DMS 273 treated with DMSO at 0.1 percent for 48 hours (cell line): ENCODE data around the gene LEO1.

Source experiments
- DNase-seq: peaks from one replicate; lab custom pipeline; 2025; lab: John Stamatoyannopoulos, UW

LEO1 gene

DNA sequence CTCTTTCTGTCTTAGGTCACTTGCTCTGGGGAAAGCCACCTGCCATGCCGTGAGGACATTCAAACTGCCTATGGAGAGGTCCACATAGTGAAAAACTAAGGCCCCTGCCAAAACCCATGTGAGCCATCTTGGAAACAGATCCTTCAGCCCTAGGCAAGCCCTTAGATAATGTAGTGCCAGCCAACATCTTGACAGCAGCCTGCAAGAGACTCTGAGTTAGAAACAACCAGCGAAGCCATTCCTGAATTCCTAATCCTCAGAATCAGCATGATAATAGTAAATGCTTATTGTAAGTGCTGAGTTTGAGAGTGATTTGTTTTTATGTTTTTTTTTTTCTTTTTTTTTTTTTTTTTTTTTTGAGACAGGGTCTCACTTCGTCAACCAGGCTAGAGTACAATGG is 40.6 kb downstream of the LEO1 start:
- DNase-seq: no peak

DNA sequence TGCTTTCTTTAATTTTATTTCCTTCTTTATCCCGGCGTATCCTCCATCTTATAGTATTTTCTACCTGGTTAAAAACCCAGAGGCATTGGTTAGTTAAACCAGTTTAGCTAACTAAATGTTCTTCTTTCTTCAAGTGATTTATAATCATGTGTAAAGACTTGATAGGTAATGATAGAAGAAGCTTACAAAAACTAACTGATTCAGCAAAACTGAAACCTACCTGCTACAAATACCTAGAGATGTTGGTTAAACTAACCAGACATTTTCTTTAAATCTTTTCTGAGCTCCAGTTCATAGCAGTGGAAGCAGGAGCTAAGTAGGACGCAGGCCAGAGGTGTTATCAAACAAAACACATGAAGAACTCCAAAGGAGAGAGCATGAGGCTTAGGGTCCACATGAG is 44.8 kb downstream of the LEO1 start:
- no peak for DNase-seq

DNA sequence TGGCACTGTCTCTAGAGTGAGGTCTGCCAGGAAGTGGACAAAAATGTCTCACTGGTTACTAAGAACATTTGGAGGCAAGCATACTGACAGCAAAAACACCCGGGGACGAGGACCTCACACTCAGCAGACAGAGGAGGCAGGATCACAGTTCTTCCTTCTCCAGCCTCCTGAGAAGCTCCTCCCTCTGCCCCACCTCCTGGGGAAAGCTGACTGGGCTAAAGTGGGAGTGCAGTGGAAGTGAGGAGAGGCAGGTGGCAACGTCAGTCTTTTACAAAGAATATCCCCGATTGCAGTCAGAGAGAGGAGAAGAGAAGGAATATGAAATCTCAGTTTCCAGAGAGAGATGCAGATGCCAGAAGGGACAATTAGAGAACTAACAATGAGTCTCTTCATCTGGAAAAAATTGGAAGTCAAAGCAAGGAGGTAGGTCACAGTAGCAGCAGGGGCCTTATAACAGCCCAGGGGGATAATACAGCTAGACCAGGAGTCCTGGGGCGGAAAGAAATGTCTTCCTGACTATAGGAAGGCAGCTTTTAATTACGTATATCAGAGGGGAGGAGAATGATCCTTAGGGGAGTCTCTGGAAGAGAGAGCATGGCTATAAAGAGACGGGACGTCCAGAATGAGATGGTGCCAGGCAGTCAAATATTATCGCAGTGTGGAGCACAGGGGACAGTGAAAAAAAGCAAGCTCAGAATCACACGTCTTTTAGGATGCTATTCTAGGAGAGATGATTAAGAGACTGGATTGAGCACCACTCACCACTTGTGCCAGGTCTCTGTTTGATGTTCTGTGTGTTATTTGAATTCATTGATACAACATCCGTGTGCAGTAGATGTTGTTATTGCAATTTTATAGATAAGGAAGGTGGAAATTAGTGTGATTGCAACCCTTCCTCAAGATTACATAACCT is 47.2 kb downstream of the LEO1 start:
- no peak for DNase-seq

DNA sequence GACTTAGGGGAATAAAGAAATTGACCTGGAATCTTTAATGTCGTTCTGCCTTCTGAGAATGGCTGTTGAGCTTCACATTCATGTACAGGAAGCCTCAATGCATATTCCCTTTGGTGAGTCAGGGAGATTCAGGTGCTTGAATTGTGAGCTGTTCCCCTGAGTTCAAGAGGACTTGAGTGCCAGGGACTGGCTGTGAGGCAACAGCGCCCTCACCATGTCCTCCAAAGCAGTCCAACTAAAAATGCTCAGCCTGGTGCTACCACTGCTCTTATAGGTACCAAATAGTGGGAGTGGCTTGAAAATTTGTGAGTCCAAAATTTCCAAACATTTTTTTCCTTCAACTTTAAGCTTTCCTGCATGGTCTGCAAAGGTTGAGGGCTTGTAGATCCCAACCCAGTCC is 54.1 kb downstream of the LEO1 start:
- peak; percentile 6 for DNase-seq

DNA sequence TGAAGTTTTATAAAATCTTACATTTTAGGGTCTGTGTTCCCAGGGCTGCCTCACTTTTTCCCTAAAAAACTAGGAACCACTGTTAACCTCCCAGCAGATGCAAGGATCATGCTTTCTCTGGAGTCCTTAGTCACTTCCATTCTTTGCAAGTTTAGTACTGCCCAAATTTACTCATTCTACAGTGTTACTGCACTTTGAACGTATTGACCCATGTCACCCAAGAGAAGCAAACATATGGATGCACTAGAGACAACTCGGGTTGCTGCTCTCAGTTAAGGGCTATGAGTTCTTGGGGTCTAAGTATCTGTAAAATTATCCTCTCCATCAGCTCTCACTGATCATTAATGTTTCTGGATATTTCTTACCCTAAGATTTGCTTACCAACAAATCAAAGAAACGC is 59.0 kb downstream of the LEO1 start:
- DNase-seq: no peak

DNA sequence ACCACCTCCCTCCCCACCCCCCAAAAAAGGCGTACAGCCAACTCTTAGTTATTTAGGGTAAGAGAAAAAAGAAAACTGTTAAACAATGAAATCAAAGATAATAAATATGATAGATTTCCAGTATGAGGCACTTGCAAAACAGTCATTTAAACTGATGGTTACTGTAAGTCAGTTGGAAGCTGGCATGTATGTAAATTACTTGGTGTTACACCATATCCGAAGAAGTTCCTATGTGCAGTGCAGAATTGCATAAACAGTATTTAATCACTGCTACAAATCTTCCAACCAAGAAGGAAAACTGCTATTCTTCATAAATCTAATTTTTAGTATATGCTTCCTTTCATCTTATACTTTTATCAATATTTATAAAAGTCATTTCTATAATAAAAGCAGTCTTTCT is 62.0 kb downstream of the LEO1 start:
- DNase-seq: no peak

DNA sequence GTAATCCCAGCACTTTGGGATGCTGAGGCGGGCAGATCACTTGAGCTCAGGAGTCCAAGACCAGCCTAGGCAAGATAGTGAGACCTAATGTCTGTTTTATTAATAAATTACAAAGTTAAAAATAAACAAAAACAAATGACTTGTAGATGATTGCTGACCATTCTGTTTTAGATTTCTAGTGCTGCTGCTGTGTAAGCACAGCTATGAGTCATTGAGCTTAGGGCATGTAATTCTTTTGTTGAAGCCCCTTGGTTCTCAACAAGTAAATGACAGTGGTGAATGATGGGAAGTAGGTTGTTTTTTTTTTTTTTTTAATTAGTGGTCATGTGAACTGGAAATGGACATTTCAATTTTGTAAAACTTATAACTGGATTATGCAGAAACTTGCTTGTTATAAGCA is 63.3 kb downstream of the LEO1 start:
- DNase-seq: no peak

DNA sequence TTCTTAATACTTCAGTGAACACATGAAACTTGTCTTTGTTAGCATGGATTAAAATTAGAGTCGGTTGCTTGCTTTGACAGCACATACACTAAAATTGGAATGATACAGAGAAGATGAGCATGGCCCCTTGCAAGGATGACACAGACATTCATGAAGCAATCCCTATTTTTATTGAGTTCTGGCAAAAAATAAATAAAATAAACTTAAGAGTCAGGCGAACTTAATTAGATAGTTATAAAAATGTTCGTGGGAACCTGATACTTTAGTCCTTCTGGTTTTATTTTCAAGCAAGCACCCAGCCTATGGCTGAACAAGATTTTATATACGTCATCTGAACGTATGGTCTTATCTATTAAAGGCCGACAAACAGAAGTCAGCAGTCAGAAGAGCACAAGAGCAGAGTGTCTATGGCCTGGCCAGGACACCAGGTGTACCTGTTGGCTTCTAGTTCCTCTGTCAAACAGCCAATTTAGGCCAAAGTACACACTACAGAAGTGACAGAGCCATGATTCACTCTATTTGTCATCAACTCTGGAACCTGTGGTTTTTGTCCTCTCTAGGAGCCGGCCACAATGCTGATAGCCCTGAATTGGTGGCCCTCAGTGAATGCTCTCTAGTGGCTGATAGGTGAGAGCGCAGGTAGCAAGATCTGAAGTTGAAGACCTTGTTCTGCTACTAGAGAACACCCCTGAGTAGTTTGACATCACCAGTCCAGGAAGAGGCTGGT is 64.3 kb downstream of the LEO1 start:
- DNase-seq: no peak

DNA sequence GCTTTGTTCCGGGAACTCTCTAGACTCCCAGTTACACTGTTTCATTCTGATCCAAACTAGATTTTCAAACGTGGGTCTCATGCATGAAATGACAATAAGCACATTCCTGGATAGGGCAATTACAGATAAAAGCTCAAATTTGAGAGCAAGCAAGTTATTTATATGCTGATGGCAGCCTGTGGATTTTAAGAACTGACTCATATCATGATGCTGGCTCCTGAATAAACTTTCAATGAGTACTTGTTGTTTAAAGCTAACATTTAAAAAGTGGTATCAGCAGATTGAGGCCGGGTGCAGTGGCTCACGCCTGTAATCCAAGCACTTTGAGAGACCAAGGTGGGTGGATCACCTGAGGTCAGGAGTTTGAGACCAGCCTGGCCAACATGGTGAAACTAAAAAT is 66.6 kb downstream of the LEO1 start:
- no peak for DNase-seq

DNA sequence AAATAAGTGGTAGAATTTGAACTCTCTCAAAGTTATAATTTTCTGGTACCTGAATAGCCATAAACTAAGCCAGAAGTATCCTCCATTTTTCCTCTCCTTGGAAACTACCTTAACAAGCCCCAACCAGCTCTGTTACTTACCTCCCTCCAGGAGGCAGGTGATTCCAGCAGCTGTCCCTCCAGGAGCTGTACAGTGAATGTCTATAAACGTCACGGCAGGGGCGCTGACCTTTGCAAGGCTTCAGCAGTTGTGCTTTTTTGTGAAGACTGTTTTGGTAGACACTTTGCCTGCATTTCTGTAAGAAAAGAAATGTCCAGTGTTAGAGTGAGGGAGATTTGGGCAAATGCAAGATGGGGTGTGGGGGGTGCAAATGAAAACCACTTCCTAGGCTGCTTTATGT is 67.2 kb downstream of the LEO1 start:
- no peak for DNase-seq

DNA sequence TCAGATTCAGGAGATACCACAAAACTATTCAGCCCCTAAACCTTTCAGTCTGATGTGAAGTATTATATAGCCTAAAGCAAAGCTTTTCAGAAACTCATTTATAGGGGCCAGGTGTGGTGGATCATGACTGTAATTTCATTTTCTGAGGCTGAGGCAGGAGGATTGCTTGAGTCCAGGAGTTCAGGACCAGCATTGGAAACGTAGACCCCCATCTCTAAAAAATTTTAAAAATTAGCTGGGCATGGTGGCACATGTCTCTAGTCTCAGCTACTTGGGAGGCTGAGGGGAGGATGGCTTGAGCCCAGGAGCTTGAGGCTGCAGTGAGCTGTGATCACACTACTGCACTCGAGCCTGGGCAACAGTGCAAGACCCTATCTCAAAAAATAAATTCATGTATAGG is 82.1 kb downstream of the LEO1 start:
- no peak for DNase-seq

DNA sequence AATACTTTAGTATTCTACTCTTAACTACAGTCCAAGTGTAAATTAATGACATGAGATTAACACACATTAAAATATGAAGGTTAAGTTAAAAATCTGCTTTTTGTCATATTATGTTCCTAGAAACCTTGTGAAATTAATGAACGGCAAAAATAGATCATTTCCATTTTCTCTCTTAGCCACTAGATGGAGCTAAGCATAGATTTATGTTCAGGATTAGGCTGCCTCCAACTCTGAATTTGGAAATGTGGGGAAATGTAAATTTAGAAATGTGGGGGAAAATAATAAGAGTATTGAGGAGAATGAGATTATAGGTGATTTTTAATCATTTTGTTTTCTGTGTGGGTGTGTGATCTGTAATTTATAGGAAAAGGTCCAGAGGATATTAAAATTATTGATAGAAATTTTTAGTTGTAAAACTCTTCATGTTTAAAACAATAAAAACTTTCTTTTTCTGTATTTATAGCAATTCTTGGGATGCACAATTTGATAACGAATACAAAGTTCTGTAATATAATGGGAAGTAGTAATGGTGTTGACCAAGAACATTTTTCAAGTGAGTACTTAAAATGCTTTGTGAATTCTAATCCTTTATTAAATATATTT is 82.9 kb downstream of the LEO1 start:
- no peak for DNase-seq
